ENCODE measurements around the gene SOX13.

SOX13 gene

DNA sequence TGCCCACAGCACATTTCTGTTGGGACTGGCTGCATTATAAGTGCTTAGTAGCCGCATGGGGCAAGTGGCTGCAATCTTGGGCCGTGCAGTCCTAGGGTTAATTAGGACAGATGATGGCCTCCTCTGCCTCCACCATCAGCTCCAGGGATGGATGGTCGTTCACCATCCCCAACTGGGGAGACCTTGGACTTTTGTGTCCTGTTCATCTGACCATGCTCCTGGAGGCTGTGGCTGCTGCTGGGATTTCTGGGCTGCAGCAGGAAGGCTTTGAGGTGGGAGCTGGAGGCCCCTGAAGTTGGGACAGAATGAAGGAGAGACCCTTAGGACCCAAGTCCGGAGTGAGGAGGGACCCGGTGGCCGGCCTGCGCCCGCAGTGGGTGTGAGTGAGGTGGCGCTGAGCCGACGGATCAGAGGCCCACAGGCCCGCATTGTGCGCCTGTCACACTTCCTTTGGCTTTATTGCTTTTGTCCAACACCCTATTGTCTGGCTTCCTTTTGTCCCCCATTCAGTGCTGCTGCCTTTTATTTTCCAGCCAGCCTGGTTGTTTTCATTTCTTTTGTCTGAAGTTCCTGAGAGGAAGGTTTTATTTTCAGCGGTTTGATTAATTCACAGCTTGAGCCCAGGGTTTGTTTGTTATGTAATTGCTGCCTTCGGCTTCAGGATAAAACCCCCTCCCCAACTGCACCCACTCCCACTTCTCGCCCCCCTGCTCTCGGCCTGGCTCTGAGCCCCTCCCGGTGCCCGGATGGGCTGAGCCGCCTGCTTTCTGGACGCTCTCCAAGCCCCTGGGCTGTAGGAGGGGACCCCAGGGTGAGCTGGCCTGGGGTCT, 35.6 kb downstream of the SOX13 start:
- DNase-seq (ENCODE audit: low spot score), result no peak

DNA sequence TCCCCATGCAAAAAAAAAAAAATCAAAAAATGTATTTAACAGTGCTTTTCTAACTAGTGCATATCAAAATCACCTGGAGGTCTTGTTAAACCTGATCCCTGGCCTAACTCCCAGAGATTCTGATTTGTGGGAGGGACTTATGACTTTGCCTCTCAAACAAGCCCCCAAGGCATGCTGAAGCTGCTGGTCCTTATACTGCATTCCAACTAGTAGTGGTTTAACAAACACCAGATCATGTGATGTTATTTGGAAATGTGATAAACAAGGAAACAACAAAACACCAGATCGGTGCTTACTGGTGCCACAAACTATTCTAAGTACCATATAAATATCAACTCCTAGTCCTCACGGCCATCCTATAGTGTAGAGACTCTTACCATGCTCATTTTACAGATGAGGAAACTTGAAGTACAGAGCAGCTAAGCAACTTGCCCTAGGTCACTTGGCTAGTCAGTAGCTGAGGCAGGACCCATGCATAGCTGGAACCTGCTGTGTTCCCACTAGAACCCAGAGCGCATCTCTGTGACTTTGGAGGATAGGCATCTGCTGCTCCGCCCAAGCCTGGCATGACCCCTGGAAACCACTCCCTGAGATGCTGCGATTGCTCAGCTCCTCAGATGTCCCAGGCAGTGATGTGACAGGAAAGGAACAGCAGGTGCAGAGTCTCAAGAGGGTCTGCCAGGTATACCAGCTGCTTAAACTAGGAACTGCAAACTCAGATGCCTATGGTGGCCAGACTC, 38.1 kb downstream of the SOX13 start:
- no peak for DNase-seq (ENCODE audit: low spot score)

DNA sequence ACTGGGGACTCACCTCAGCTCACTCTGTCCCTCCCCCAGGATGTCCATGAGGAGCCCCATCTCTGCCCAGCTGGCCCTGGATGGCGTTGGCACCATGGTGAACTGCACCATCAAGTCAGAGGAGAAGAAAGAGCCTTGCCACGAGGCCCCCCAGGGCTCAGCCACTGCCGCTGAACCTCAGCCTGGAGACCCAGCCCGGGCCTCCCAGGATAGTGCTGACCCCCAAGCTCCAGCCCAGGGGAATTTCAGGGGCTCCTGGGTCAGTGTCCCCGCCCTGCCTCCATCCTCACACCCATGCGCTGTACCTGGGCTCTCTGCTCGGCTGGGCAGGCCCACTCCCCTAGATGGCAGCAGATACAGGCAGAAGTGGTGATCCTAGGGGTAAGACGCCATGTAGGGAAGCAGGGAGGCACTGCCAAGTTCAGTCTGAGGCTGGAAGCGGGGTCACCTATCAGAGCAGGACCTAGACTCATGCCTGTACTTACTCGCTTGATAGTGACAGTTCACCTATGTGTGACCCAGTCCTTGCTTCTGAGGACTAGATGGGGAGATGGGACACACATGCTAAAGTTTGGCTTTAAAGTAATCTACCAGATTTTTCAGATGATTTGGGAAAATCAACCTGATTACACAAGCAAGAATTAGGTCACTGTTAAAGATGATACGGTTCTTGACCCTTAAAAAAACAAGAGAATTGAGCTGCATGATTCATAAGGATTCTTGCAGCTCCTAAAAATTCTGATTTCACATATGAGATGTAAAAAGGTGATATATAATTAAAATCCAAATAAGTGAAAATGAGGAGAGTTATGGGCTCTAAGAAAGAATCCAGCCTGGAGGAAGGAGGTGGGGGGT, 40.2 kb downstream of the SOX13 start:
- no peak for DNase-seq (ENCODE audit: low spot score)

- DNase-seq (ENCODE audit: low spot score), result no peak
Measured at GRCh38 chr1:204113896-204114295, 41.0 kb downstream of the SOX13 start.

- DNase-seq (ENCODE audit: low spot score), result no peak
Measured at GRCh38 chr1:204114606-204115005, 41.7 kb downstream of the SOX13 start.

GRCh38 chr1:204115116-204115515, 42.2 kb downstream of the SOX13 start:
- DNase-seq (ENCODE audit: low spot score), result no peak

DNA sequence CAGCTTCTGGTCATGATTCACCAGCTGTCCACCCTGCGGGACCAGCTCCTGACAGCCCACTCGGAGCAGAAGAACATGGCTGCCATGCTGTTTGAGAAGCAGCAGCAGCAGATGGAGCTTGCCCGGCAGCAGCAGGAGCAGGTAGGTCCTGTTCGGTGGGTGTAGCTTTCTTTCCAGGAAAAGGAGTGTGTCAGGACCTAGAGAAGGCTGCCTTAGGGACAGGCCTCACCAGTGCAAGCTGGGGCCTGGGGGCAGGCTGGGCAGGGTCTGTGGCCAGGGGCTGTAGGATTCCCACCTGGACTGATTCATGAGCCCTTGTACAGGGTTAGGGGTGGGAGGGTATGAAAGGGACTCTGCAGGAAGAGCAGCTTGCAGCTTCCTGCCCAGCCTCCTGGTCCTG, 43.6 kb downstream of the SOX13 start:
- DNase-seq (ENCODE audit: low spot score), result no peak

DNA sequence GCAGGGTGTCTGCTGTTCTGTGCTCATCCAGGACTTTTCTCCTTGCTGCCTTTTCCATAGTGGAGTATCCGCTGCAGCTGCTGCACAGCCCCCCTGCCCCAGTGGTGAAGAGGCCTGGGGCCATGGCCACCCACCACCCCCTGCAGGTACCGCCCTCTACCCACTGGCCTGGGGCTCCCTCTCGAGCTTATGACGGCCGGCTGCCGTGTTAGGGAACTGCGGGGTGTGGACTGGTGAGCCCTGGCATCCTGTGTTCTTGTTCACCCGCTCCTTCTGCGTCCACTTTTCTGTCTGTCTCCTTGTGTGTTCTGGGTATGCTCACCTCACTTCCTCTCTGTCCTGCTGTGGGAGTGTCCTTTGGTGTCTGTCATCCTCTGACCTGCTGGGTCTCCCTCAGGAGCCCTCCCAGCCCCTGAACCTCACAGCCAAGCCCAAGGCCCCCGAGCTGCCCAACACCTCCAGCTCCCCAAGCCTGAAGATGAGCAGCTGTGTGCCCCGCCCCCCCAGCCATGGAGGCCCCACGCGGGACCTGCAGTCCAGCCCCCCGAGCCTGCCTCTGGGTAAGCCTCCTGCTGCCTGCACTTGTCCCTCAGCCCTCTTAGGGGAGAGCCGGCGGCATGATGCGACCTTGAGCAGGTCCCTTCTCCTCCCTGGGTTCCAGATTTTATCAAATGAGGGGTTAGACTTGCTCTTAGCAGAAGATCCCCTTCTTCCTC, 49.1 kb downstream of the SOX13 start:
- no peak for DNase-seq (ENCODE audit: low spot score)

GRCh38 chr1:204123376-204123775, 50.5 kb downstream of the SOX13 start:
- no peak for DNase-seq (ENCODE audit: low spot score)

DNA sequence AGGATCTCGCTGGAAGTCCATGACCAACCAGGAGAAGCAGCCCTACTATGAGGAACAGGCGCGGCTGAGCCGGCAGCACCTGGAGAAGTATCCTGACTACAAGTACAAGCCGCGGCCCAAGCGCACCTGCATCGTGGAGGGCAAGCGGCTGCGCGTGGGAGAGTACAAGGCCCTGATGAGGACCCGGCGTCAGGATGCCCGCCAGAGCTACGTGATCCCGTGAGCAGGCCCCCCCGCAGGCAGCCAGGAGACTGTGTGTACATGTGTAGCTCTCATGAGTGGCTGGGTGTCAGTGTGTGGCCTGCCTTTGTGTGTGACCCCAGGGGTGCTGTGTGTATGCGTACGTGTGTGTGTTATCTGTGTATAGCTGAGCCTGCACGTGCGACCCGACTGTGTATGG, 51.7 kb downstream of the SOX13 start:
- no peak for DNase-seq (ENCODE audit: low spot score)

- DNase-seq (ENCODE audit: low spot score), result no peak
Measured at GRCh38 chr1:204125759-204126351, 52.9 kb downstream of the SOX13 start.

DNA sequence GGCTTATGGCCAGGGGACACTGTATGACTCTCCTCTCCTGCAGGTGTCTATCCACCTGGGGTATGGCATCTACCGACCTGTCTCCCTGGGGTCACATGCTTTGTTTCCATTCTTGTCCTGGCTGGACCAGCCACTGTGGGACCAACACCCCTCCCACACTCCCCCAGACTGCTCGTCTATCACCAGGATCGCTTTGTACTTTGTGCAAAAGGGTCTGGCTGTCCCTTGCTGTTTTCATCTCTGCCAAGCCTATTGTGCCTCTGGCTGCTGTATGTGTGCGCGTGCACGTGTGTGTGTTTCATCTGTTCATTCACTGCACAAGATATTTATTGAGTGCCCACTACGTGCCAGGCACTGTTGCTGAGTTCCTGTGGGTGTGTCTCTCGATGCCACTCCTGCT, 53.5 kb downstream of the SOX13 start:
- no peak for DNase-seq (ENCODE audit: low spot score)

DNA sequence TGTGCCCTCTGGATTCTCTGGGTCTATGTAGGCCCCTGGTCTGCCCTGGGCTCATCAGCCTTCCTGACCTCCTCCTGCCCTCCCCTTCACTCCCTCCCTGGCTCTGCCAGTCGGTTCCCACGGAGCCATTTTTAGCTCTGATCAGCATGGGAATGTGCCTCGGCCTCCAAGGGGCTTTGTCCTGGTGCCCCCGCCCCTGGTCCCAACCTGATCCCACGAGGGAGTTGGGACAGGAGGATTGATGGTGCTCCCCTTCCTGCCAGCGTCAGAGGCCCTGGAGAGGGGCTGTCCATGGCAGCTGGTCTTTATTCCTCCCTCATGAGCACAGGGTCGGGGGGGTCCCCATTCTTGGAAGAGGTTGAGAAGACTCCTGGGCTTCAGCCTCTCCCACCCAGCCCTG, 54.0 kb downstream of the SOX13 start:
- no peak for DNase-seq (ENCODE audit: low spot score)

- peak; percentile 77 for DNase-seq (ENCODE audit: low spot score)
Measured at GRCh38 chr1:204127597-204128242, 54.8 kb downstream of the SOX13 start.

- DNase-seq (ENCODE audit: low spot score), result no peak
Measured at GRCh38 chr1:204128464-204128963, 55.6 kb downstream of the SOX13 start.

DNA sequence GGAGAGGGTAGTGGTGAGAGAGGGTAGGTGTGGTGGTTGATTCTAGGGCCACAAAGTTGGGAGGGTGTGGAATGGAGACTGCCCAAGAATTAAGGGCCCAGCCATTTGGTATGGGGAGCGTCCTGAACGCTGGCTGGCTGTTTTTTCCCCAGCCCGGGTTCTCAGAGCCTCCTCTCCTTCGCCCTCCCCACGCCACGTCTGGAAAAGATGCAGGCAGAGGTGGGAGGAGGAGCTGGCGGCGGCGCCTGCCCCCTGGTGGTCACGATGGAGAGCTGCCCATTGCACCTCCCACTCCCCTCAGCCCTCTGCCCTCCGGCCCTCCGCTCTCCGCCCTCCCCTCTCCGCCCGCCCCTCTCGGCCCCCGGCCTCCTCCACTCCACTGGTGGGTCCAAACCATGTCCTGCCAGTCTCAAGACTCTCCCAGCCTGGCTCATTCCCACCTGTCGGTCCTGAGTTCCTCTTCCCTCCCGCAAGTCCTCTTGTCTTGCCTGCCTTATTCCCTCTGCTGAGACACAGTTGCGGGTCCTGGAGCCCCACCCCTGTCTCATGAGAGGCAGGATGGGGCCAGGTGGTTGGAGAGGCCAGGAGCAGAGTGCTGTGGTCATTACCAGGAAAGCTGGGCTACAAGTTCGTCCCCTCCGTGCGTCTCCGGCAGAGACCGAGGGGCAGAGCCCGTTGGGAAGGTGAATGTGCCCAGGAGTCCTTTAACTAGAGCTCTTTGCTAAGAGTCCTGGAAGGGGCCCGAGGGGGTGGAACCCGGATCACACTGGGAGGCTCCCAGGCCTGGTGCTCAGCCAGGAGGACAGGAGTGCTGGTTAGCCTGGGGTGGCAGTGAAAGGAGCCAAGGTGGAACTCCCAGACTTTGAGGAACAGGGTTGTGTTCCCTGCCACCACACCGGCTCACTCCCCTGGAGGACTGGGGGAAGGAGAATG, 56.3 kb downstream of the SOX13 start:
- peak; percentile 81 for DNase-seq (ENCODE audit: low spot score)

GRCh38 chr1:204130178-204130577, 57.3 kb downstream of the SOX13 start:
- no peak for DNase-seq (ENCODE audit: low spot score)

DNA sequence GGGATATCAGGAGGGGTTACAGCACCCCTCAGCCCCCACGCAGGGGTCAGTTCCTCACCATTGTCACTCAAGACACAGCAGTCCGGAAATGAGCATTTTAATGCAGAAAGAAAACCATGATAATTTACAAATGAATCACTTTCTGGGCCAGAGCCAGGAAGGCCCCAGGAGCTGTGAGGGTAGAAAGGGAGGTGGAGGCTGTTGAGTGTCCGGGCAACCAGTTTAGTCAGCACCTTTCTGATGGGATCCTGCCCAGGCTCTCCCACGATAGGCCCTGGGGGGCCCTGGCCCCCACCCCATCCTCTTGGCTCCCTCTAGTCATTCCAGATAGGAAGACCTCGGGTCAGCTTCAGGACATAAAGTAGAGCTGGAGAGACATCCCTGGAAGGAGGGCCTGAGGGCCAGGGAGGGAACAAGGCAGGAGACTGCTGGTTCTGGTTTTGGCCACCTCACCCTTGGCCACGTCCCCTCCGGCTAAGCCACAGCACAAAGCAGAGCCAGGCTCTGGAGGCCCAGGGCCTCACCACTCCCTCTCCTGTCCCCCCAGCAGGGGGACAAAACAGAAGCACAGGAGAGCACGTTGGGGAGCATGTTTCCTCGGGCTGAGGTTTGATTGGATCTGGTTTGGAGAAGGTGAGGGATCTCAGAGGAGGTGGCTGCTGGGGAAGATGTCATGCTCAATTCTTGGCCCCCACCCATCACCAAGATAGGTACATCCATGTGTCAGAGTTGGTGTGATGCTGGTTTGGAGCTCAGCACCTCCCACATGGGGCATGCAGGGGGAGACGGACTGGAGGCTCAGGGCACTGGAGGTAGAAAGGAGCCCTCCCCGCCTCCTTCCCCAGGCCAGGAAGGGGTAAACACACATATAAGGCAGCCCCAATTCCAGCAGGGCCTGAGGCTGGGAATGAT, 58.3 kb downstream of the SOX13 start:
- no peak for DNase-seq (ENCODE audit: low spot score)

DNA sequence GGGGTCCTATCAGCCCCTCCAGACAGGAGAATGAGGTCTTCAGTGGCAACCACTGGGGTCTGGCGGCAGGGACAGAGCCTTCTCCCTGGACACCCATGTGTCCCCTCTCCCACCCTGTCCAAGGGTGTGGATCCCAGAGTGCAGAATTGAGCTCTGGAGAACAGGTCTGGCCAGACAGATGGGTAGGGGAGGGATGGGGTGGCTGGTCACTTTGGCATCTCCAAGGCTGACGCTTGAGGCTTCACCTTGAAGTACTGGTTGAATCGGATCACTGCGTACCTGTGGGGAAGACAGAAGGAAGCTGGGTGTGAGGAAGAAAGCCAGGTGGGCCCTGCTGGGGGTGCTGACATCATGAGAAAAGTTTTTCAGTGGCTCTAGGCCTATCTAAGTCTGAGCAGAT, 59.1 kb downstream of the SOX13 start:
- no peak for DNase-seq (ENCODE audit: low spot score)

Data from Ammon's horn (tissue), 1 donor.